GM21447 (cell line): ENCODE measurements around the gene PUS1.
"Not testable (repeated sequence)": the region's sequence is repeated elsewhere in the genome, so short reads cannot be mapped to it uniquely, and the experiment has no call there.

Experiments
- ATAC-seq: cut with Tn5 transposase; IDR thresholded peaks from one replicate; pipeline ENCODE4 v1.9.1; 2021; ENCODE audit not compliant: unreplicated experiment

The PUS1 gene

GRCh38 chr12:131934535-131934934, 5.5 kb downstream of the PUS1 start:
- no peak for ATAC-seq

- no peak for ATAC-seq
These were observed 9.0 kb downstream of the PUS1 start for GRCh38 chr12:131938082-131938481.

GRCh38 chr12:131939007-131939406, 9.9 kb downstream of the PUS1 start:
- ATAC-seq: no peak

DNA sequence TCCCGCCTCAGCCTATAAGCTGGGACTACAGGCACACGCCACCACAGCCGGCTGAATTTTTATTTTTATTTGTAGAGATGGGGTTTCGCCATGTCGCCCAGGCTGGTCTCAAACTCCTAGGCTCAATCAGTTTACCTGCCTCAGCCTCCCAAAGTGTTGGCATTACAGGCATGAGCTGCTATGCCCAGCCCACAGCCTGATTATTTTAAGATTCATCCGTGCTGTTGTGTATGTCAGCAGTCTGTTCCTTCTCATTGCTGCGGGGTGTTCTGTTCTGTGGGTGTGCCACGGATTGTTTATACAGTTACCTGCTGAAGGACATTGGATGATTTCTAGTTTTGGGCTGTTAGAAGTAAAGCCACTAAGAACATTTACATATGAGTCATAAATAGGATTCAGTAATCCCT, 11.1 kb downstream of the PUS1 start:
- ATAC-seq: no peak

GRCh38 chr12:131941116-131941986, 12.3 kb downstream of the PUS1 start:
- ATAC-seq: no peak

- no peak for ATAC-seq
These were observed 12.9 kb downstream of the PUS1 start for GRCh38 chr12:131941987-131942341.

DNA sequence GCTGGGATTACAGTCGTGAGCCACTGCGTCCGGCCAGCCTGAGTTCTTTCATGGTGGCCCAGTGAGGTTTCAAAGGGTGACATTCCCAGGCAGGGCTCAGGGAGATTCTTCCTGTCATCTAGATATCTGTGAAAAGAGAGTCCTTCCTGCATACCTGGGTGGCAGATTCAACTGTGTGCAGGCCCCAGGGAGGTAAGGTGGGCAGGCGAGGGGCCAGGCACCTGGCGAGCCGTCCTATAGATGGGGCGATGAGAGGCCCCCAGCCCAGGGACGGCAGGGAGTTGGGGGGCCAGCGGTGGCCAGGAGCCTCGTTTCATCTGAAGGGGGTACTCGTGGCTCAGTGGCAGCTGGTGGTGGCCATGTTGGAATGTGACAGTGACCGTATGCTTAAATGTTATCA, 13.6 kb downstream of the PUS1 start:
- ATAC-seq: no peak

DNA sequence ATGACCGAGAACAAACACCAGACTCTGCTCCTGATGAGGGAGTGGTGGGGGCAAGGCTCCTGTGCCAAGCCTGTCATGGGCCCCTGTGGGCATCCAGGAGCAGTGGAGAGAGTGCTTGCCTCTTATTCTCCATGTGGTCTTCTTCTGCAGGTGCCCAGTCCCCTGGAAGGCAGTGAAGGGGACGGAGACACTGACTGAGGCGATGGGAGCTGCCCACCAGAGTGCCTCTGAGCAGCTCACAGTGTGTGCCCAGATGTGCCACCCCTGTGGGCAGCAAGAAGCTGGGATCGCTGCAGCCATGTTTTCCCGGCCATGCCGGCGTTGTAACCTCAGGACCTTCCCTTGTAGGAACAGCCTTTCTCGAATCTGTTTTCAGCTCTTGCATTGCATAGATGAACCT, 14.3 kb downstream of the PUS1 start:
- ATAC-seq: no peak

DNA sequence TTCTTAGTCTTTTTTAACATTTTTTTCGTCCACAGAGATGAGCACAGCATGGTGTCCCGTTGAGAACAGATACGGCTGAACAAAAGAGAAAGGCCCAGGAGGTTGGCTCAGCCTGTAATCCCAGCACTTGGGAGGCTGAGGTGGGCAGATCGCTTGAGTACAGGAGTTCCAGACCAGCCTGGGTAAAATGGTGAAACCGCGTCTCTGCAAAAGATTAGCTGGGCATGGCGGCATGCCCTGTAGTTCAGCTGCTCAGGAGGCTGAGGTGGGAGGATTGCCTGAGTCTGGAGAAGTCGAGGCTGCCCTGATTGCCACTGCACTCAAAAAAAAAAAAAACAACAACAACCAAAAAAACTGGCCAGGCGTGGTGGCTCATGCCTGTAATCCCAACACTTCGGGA, 14.8 kb downstream of the PUS1 start:
- ATAC-seq: no peak

- no peak for ATAC-seq
These were observed 15.7 kb downstream of the PUS1 start for GRCh38 chr12:131944601-131945251.

GRCh38 chr12:131946757-131947156, 17.7 kb downstream of the PUS1 start:
- no peak for ATAC-seq

GRCh38 chr12:131947482-131948027, 18.5 kb downstream of the PUS1 start:
- no peak for ATAC-seq

GRCh38 chr12:131948166-131948712, 19.2 kb downstream of the PUS1 start:
- ATAC-seq: no peak

DNA sequence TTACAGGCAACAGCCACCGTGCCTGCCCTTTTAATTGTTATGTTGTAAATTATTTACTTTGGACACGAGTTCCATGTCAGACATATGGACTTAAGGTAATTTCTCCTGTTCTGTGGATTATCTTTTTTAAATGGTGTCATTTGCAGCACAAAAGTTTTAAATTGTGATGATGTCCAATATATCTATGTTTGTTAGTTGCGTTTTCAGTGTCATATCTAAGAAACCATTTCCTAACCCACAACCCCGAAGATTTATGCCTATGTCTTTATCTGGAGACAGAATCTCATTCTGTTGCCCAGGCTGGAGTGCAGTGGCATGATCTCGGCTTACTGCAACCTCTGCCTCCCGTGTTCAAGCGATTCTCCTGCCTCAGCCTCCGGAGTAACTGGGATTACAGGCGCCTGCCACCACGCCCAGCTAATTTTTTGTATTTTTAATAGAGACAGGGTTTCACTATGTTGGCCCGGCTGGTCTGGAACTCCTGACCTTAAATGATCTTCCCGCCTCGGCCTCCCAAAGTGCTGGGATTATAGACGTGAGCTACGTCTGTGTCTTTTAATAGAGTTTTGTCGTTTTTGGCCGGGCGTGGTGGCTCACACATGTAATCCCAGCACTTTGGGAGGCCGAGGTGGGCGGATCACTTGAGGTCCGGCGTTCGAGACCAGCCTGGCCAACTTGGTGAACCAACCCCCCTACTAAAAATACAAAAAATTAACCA, 19.8 kb downstream of the PUS1 start:
- ATAC-seq: not testable (repeated sequence)

DNA sequence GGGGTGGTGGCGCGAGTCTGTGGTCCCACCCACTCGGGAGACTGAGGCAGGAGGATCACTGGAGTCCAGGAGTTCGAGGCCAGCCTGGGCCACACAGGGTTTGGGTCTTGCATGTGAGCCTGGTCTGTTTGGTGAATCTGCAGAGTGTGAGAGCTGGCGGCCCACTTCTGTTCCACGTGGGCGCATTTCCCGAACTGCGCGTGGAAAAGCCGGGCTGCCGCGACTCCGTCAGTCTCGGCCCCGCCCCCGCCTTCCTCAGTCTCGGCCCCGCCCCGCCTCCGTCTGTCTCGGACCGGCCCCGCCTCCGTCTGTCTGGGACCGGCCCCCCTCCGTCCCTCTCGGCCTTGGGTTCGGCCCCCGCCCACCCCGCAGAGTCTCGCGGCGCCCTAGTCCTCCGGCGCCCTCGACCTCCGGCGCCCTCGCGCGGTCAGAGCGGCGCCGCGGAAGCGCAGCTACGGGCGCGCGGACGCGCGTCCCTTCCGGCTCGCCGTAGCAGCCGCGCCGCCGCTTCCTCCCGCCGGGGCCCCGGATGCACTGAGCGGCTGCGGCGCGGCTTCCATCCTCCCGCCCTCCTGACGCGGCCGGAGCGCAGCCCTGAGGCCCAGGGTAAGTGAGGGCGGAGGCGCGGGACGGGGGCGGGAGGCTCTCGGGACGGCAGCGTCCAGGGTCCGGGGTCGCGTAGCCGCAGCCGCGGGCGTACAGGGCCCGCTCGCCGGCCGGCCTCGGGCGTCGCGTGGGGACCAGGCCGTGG, 20.5 kb downstream of the PUS1 start, which contains the start of gene EP400:
TSS of gene EP400 (plus strand) at position 512 of the 751 bp plus-strand sequence. CDS start 10,678 bp downstream, outside the sequence.
- ATAC-seq: peak; percentile 85

GRCh38 chr12:131950182-131950913, 21.3 kb downstream of the PUS1 start:
- ATAC-seq: peak; percentile 44

DNA sequence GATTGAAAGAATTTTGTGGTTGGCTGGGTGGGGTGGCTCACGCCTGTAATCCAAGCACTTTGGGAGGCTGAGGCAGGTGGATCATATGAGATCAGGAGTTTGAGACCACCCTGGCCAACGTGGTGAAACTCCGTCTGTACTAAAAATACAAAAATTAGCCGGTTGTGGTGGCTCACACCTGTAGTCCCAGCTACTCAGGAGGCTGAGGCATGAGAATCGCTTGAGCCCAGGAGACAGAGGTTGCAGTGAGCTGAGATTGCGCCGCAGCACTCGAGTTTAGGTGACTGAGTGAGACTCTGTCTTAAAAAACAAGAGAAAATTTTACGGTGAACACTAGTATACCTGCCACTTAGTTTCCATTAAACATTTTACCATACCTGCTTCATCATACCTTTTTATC, 24.7 kb downstream of the PUS1 start:
- not testable (repeated sequence) for ATAC-seq

DNA sequence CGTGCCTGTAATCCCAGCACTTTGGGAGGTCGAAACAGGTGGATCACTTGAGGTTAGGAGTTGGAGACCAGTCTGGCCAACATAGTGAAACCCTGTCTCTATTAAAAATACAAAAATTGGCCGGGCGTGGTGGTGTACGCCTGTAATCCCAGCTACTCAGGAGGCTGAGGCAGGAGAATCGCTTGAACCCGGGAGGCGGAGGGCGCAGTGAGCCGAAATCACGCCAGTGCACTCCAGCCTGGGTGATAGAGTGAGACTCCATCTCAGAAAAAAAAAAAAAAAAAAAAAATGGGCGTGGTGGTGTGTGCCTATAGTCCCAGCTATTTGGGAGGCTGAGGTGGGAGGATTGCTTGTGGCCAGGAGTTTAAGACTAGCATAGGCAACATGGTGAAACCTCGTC, 25.4 kb downstream of the PUS1 start:
- ATAC-seq: not testable (repeated sequence)

DNA sequence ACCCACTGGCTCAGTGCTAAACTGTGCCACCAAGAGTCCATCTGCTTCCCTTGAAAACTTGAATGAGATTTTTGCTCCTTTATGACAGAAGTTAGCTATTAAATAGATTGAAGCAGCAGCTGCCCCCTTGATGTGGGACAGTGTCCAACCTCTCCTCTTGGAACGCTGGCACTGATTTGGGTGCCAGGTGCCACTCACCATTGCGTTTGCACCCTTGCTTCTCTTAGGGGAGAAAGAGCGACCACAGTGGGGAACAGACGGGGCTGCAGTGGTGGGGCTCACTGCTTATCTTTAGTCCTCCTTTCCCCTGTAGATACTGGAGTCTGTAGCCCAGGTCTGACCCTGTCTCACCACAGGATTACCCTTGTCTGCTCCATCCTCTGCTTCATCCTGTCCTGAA, 30.0 kb downstream of the PUS1 start:
- ATAC-seq: no peak
